ENCODE measurements around the gene ACSF3. TPM values are rescaled to one million over a fixed set of nuclear protein-coding genes. Genes with fewer than 3 reads are reported as not detected.

The ACSF3 gene
- total RNA-seq, 1 experiment from 2014 or later, result 30.8 TPM

DNA sequence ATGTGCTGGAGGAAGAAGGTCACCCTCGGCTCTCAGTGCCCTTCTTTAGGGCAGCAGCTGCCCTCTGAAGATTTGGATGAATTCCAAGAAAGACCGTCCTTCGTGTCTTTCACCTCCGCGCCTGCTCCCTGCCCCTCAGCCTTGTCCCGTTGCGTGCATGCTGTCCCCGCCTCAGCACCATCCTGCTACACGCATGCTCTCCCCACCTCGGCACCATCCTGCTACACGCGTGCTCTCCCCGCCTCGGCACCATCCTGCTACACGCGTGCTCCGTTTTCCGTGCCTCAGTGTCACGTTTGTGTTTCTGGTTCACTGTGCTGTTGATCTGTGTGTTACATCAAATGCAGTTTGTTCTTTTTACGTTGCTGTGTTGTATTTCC lies 13.5 kb downstream of the ACSF3 start:
- CTCF ChIA-PET, result no interaction called here
- H3K36me3 ChIP-seq (ENCODE audit: control insufficient read depth, insufficient read depth, low read length), result no peaks in the 10 kb centered on the region
- H3K27me3 ChIP-seq (ENCODE audit: control insufficient read depth, insufficient read depth, low read length), result no peaks in the 10 kb centered on the region
- no peak overlapping the region for H3K4me3 ChIP-seq (ENCODE audit: low read depth in 2 of 2, low read length in 2 of 2)
- TF ChIP-seq, protein P1, sequence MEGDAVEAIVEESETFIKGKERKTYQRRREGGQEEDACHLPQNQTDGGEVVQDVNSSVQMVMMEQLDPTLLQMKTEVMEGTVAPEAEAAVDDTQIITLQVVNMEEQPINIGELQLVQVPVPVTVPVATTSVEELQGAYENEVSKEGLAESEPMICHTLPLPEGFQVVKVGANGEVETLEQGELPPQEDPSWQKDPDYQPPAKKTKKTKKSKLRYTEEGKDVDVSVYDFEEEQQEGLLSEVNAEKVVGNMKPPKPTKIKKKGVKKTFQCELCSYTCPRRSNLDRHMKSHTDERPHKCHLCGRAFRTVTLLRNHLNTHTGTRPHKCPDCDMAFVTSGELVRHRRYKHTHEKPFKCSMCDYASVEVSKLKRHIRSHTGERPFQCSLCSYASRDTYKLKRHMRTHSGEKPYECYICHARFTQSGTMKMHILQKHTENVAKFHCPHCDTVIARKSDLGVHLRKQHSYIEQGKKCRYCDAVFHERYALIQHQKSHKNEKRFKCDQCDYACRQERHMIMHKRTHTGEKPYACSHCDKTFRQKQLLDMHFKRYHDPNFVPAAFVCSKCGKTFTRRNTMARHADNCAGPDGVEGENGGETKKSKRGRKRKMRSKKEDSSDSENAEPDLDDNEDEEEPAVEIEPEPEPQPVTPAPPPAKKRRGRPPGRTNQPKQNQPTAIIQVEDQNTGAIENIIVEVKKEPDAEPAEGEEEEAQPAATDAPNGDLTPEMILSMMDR (IDR thresholded peaks at IDR 0.05), result no peak
- TF ChIP-seq SIN3A (IDR thresholded peaks at IDR 0.05; ENCODE audit: borderline replicate concordance, insufficient read depth, low read depth, low read length) (no peak), POLR2AphosphoS5 (IDR thresholded peaks at IDR 0.05; ENCODE audit: low read depth, low read length) (no peak), TCF7L2 (IDR thresholded peaks at IDR 0.05; ENCODE audit: low read depth, low read length) (no peak)
- TF ChIP-seq, protein P2, sequence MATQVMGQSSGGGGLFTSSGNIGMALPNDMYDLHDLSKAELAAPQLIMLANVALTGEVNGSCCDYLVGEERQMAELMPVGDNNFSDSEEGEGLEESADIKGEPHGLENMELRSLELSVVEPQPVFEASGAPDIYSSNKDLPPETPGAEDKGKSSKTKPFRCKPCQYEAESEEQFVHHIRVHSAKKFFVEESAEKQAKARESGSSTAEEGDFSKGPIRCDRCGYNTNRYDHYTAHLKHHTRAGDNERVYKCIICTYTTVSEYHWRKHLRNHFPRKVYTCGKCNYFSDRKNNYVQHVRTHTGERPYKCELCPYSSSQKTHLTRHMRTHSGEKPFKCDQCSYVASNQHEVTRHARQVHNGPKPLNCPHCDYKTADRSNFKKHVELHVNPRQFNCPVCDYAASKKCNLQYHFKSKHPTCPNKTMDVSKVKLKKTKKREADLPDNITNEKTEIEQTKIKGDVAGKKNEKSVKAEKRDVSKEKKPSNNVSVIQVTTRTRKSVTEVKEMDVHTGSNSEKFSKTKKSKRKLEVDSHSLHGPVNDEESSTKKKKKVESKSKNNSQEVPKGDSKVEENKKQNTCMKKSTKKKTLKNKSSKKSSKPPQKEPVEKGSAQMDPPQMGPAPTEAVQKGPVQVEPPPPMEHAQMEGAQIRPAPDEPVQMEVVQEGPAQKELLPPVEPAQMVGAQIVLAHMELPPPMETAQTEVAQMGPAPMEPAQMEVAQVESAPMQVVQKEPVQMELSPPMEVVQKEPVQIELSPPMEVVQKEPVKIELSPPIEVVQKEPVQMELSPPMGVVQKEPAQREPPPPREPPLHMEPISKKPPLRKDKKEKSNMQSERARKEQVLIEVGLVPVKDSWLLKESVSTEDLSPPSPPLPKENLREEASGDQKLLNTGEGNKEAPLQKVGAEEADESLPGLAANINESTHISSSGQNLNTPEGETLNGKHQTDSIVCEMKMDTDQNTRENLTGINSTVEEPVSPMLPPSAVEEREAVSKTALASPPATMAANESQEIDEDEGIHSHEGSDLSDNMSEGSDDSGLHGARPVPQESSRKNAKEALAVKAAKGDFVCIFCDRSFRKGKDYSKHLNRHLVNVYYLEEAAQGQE (IDR thresholded peaks at IDR 0.05; ENCODE audit: insufficient read depth in 1 of 2, low read depth in 2 of 2, low read length in 1 of 2), result no peak
- intact Hi-C loops (cut with micrococcal nuclease; ENCODE audit: unreplicated experiment), result no loop called here
- no TSS peak for BruUV-seq (replicated peaks)
- no peaks in the 10 kb centered on the region for H3K4me1 ChIP-seq (ENCODE audit: control insufficient read depth, insufficient read depth, low read length)
- no peak for ATAC-seq
- H3K27ac ChIP-seq (ENCODE audit: low read length), result no peak overlapping the region
- H3K9me3 ChIP-seq (ENCODE audit: control insufficient read depth, insufficient read depth, low read depth, low read length), result no peaks in the 10 kb centered on the region
- in situ Hi-C loops (cut with HindIII; ENCODE audit: low pct_unique_long_range_greater_than_20kb, low sequenced_read_pairs), result no loop called here
- no peak for DNase-seq (ENCODE audit: low read depth, low spot score)
- POLR2A ChIA-PET, result no interaction called here

DNA sequence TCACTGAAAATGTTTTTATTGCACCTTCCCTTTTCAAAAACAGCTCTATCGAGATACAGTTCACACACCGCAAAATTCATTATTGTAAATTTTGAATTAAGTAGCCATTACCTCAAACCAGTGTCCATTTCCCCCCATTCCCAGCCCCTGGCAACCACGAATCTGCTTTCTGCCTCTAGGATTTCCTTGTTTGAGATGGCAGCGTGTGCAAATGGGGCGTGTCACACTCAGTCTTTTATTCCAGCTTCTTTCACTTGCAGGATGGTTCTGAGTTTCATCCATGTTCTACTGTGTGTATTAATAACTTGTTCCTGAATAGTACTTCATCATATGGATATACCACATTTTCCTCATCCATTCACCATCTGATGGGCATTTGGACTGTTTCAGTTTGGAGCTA lies 14.8 kb downstream of the ACSF3 start:
- Histone ChIP-seq H3K36me3 (ENCODE audit: control insufficient read depth, insufficient read depth, low read length) (no peaks in the 10 kb centered on the region), H3K4me3 (ENCODE audit: low read depth in 2 of 2, low read length in 2 of 2) (no peak overlapping the region), H3K27ac (ENCODE audit: low read length) (no peak overlapping the region), H3K27me3 (ENCODE audit: control insufficient read depth, insufficient read depth, low read length) (no peaks in the 10 kb centered on the region), H3K4me1 (ENCODE audit: control insufficient read depth, insufficient read depth, low read length) (no peaks in the 10 kb centered on the region), H3K9me3 (ENCODE audit: control insufficient read depth, insufficient read depth, low read depth, low read length) (no peaks in the 10 kb centered on the region)
- POLR2A ChIA-PET, result no interaction called here
- BruUV-seq (replicated peaks), result no TSS peak
- DNase-seq (ENCODE audit: low read depth, low spot score) (no peak), ATAC-seq (no peak)
- CTCF ChIA-PET, result no interaction called here
- in situ Hi-C loops (cut with HindIII; ENCODE audit: low pct_unique_long_range_greater_than_20kb, low sequenced_read_pairs) (no loop called here), intact Hi-C loops (cut with micrococcal nuclease; ENCODE audit: unreplicated experiment) (no loop called here)
- TF ChIP-seq POLR2AphosphoS5 (IDR thresholded peaks at IDR 0.05; ENCODE audit: low read depth, low read length), result no peak
- no peak for TF ChIP-seq TCF7L2 (IDR thresholded peaks at IDR 0.05; ENCODE audit: low read depth, low read length)
- TF ChIP-seq, protein P2 (IDR thresholded peaks at IDR 0.05; ENCODE audit: insufficient read depth in 1 of 2, low read depth in 2 of 2, low read length in 1 of 2), result no peak
- TF ChIP-seq, protein P1 (IDR thresholded peaks at IDR 0.05), result no peak
- no peak for TF ChIP-seq SIN3A (IDR thresholded peaks at IDR 0.05; ENCODE audit: borderline replicate concordance, insufficient read depth, low read depth, low read length)

Data from Panc1 (cell line).